Coronary artery (tissue), 2 donors: ENCODE results near the gene CEACAM20.

Experiments used
- DNase-seq: peaks from one replicate; pipeline ENCODE4 v3.0.0-alpha.2; 2017; ENCODE audit warnings: low spot score
- H3K27ac ChIP-seq, 2 donors: fragments of 200-600 bp; sonication (generic); one replicate each; pipeline ENCODE4 v1.5.1; 2016 to 2019
- H3K4me3 ChIP-seq: fragments of 200-600 bp; sonication (generic); 2 replicates; pipeline ENCODE4 v1.5.1; 2016; ENCODE audit warnings: mild to moderate bottlenecking, moderate library complexity
- CTCF ChIP-seq: fragments of 200-600 bp; sonication (generic); IDR thresholded peaks from one replicate; pipeline ENCODE4 v1.5.1; 2019; ENCODE audit warnings: antibody characterized with exemption

Gene CEACAM20

GRCh38 chr19:44529536-44529935 is at the start of gene CEACAM20:
TSS of gene CEACAM20 (minus strand) at chr19:44529675. CDS start at chr19:44529509, 166 bp downstream.
- DNase-seq = no peak
- no peak within 1 kb of the TSS for H3K27ac ChIP-seq
- no peak within 1 kb of the TSS for H3K4me3 ChIP-seq
- no peak for TF ChIP-seq CTCF

- Histone ChIP-seq H3K4me3 (no peak overlapping the region), H3K27ac (no peak overlapping the region)
- TF ChIP-seq CTCF = no peak
- DNase-seq = no peak
These were observed 48.0 kb upstream of the CEACAM20 start for GRCh38 chr19:44577566-44577874.

- H3K27ac ChIP-seq = no peak overlapping the region
- no peak for TF ChIP-seq CTCF
- H3K4me3 ChIP-seq = no peak overlapping the region
- DNase-seq = no peak
These were observed 47.5 kb upstream of the CEACAM20 start for GRCh38 chr19:44576843-44577565.

- DNase-seq = no peak
- no peak for TF ChIP-seq CTCF
- H3K27ac ChIP-seq = no peak overlapping the region
- H3K4me3 ChIP-seq = no peak overlapping the region
These were observed 45.7 kb upstream of the CEACAM20 start for GRCh38 chr19:44575116-44575700.

GRCh38 chr19:44574186-44574950 is 44.9 kb upstream of the CEACAM20 start:
- H3K4me3 ChIP-seq = no peak overlapping the region
- no peak for DNase-seq
- no peak overlapping the region for H3K27ac ChIP-seq
- TF ChIP-seq CTCF = no peak

- DNase-seq = no peak
- no peak for TF ChIP-seq CTCF
- Histone ChIP-seq H3K4me3 (no peak overlapping the region), H3K27ac (no peak overlapping the region)
These were observed 44.2 kb upstream of the CEACAM20 start for GRCh38 chr19:44573627-44574026.
